ENCODE measurements around the gene PHC2.

DNA sequence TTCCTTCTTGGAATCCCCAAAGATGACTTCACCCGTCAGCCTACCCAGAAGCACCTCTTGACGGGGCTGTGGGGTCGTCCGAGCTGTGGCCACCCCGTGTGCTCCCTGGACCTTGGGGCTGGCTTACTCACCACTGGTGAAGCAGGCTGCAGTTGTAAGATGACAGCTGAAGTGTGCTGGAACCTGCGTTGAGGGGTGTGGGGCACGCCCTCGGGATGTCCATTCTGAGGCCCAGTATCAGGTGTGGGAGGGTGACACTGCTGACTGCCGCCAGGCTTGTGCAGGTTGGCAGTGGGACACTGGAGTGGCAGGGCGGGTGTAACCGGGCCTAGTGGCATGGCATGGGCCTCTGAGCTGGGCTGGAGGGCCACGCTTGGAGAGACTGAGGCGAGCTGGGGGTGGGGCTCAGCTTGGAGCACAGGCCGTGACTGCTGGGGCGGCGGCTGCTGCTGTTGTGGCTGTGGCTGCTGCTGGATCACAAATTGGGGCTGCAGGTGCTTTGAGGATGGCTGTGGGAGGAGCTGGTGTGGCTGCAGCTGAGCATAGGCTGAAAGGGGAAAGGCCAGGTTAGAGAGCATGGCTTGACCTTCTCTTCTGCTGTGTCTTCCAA is 76.1 kb downstream of the PHC2 start:
- TF ChIP-seq REST (IDR thresholded peaks at IDR 0.05; ENCODE audit: low read depth) (no peak), TAF1 (IDR thresholded peaks at IDR 0.05; ENCODE audit: low read depth) (no peak)
